Keratinocyte (primary cell): ENCODE results near the gene C12orf42. TPM values are rescaled to one million over a fixed set of nuclear protein-coding genes. Genes with fewer than 3 reads are reported as not detected.

Experiments
- DNase-seq: peaks from one replicate; pipeline ENCODE4 v3.0.0-alpha.2; 2011; ENCODE audit warnings: low read depth, missing footprints, low spot score
- FAIRE-seq: peaks from 2 replicates; lab custom pipeline; 2011; peaks lifted over from hg19 to GRCh38; lab: Jason Lieb, UNC
- H2AFZ ChIP-seq: 2 replicates; pipeline ENCODE4 v1.6.0; 2012; ENCODE audit warnings: low read length, control low read depth, inconsistent platforms; ENCODE audit not compliant: control insufficient read depth
- H3K27ac ChIP-seq: 2 replicates; pipeline ENCODE4 v1.5.1; 2011; ENCODE audit warnings: low read length; ENCODE audit not compliant: control insufficient read depth, insufficient read depth
- H3K27me3 ChIP-seq: 3 replicates; pipeline ENCODE4 v1.6.0; 2011; ENCODE audit warnings: low read length; ENCODE audit not compliant: control insufficient read depth, insufficient read depth; ENCODE audit errors: extremely low read depth
- H3K36me3 ChIP-seq, 2 experiments: 2 replicates in 1 of 2; 3 replicates in 1 of 2; pipeline ENCODE4 v1.5.1; 2011; ENCODE audit warnings: low read length in 2 of 2, mild to moderate bottlenecking in 1 of 2; ENCODE audit not compliant: control insufficient read depth in 2 of 2, insufficient read depth in 2 of 2; ENCODE audit errors: extremely low read depth in 1 of 2
- H3K4me1 ChIP-seq: 3 replicates; pipeline ENCODE4 v1.5.1; 2011; ENCODE audit warnings: low read length; ENCODE audit not compliant: control insufficient read depth, insufficient read depth; ENCODE audit errors: extremely low read depth
- H3K4me2 ChIP-seq: 3 replicates; pipeline ENCODE4 v1.6.0; 2011; ENCODE audit warnings: low read depth, low read length; ENCODE audit not compliant: control insufficient read depth, insufficient read depth; ENCODE audit errors: extremely low read depth
- H3K4me3 ChIP-seq, 3 experiments: fragments of 200-600 bp in 1 of 3; sonication (generic) in 1 of 3; 2 replicates in 2 of 3; 3 replicates in 1 of 3; pipeline ENCODE4 v1.5.1; 2011 to 2016; ENCODE audit warnings: low read length in 3 of 3, mild to moderate bottlenecking in 3 of 3, control low read depth in 2 of 3, inconsistent platforms in 1 of 3, low read depth in 1 of 3, mixed read lengths in 1 of 3, mixed run types in 1 of 3, moderate library complexity in 1 of 3; ENCODE audit not compliant: control insufficient read depth in 2 of 3, insufficient read depth in 2 of 3; ENCODE audit errors: extremely low read depth in 1 of 3
- H3K79me2 ChIP-seq: 2 replicates; pipeline ENCODE4 v1.6.0; 2012; ENCODE audit warnings: low read length; ENCODE audit not compliant: control insufficient read depth, insufficient read depth
- H3K9ac ChIP-seq: 3 replicates; pipeline ENCODE4 v1.6.0; 2011; ENCODE audit warnings: low read length; ENCODE audit not compliant: control insufficient read depth, insufficient read depth; ENCODE audit errors: extremely low read depth
- H3K9me1 ChIP-seq: 3 replicates; pipeline ENCODE4 v1.6.0; 2011; ENCODE audit warnings: low read length; ENCODE audit not compliant: control insufficient read depth, insufficient read depth; ENCODE audit errors: extremely low read depth
- H3K9me3 ChIP-seq: 2 replicates; pipeline ENCODE4 v1.5.1; 2012; ENCODE audit warnings: low read depth, low read length; ENCODE audit not compliant: control insufficient read depth
- H4K20me1 ChIP-seq: 3 replicates; pipeline ENCODE4 v1.6.0; 2011; ENCODE audit warnings: low read length; ENCODE audit not compliant: control insufficient read depth, insufficient read depth; ENCODE audit errors: extremely low read depth
- CTCF ChIP-seq, 3 experiments: IDR thresholded peaks in 1 of 3; conservative IDR thresholded peaks in 1 of 3; optimal IDR thresholded peaks in 1 of 3; 2 replicates in 2 of 3; 3 replicates in 1 of 3; pipeline versions ENCODE3 to v1.5.1; 2011; ENCODE audit warnings: low read length in 3 of 3, mild to moderate bottlenecking in 3 of 3, moderate library complexity in 2 of 3, control low read depth in 1 of 3, inconsistent platforms in 1 of 3; ENCODE audit not compliant: insufficient read depth in 2 of 3; ENCODE audit errors: extremely low read depth in 1 of 3
- EZH2 ChIP-seq: IDR thresholded peaks from one replicate; pipeline ENCODE4 v1.6.1; 2012; ENCODE audit warnings: inconsistent platforms, mild to moderate bottlenecking, low read length, moderate library complexity
- dilution Hi-C: fragments of 300-500 bp; cut with MboI; formaldehyde crosslinking; loops from one replicate; pipeline ENCODE4 v1.7.0; 2020; ENCODE audit warnings: low sequenced_read_pairs; ENCODE audit not compliant: extremely low pct_ligation_motif_present
- polyA plus RNA-seq, 5 experiments: library from polyadenylated mRNA; depleted of rRNA in 3 of 5; stranded (reverse) in 3 of 5; stranded (forward) in 1 of 5; unstranded in 1 of 5; fragments of >200 nt; gene quantifications; 1 replicate in 1 of 5; 2 replicates in 3 of 5; 3 replicates in 1 of 5; pipeline versions ENCODE4 v1.2.1 to v1.2.3, GENCODE V29; 2011 to 2012; ENCODE audit warnings: missing spikeins in 2 of 5, low read depth in 1 of 5, low replicate concordance in 1 of 5

C12orf42 gene
- polyA plus RNA-seq, 1 donor (not counting 4 experiments of a cell fraction or from before 2014, with no cell fraction given), result 0.08 TPM

- Histone ChIP-seq H3K27ac (no peak overlapping the region), H3K9me1 (no peaks in the 10 kb centered on the region), H4K20me1 (no peaks in the 10 kb centered on the region), H3K4me2 (no peak overlapping the region), H3K27me3 (no peaks in the 10 kb centered on the region), H2AFZ (no peak overlapping the region), H3K79me2 (no peaks in the 10 kb centered on the region), H3K4me1 (no peaks in the 10 kb centered on the region), H3K36me3 (no peaks in the 10 kb centered on the region), H3K4me3 (no peak overlapping the region), H3K9ac (no peak overlapping the region), H3K9me3 (no peaks in the 10 kb centered on the region)
- TF ChIP-seq EZH2 (no peak), CTCF (optimal IDR thresholded peaks at IDR 0.05 in 1 of 3, IDR thresholded peaks at IDR 0.05 in 1 of 3, conservative IDR thresholded peaks at IDR 0.05 in 1 of 3; ENCODE audit: extremely low read depth in 1 of 3, insufficient read depth in 2 of 3, low read length in 3 of 3) (no peak)
- DNase-seq (no peak), FAIRE-seq (no peak)
- dilution Hi-C loops, result no loop called here
Observed at GRCh38 chr12:103279444-103279843, 216.3 kb downstream of the C12orf42 start.

DNA sequence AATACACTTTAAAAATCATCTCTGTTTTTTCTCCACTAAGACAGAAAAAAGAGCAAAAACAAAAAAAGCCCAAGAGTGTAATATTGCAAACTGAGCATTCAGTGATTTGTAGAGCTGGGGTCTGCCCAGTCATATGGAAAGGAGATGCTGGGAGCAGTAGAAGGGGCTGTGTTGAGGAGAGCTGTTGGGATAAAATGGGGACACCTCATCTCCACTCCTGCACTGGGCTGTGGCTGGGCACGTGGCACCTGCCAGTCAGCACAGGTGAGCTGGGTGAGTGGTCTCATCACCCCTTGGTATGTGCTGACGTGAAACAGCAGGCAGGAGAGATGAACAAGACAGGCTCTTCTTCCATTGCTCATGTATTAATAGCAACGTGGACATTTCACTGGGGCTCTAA is 217.4 kb downstream of the C12orf42 start:
- no peaks in the 10 kb centered on the region for H3K9me1 ChIP-seq
- no peaks in the 10 kb centered on the region for H3K27me3 ChIP-seq
- TF ChIP-seq EZH2 (no peak), CTCF (optimal IDR thresholded peaks at IDR 0.05 in 1 of 3, IDR thresholded peaks at IDR 0.05 in 1 of 3, conservative IDR thresholded peaks at IDR 0.05 in 1 of 3; ENCODE audit: extremely low read depth in 1 of 3, insufficient read depth in 2 of 3, low read length in 3 of 3) (no peak)
- H3K4me2 ChIP-seq, result no peak overlapping the region
- no peak overlapping the region for H3K9ac ChIP-seq
- no peak overlapping the region for H2AFZ ChIP-seq
- H3K9me3 ChIP-seq, result no peaks in the 10 kb centered on the region
- H3K4me3 ChIP-seq, result no peak overlapping the region
- no peaks in the 10 kb centered on the region for H4K20me1 ChIP-seq
- H3K4me1 ChIP-seq, result no peaks in the 10 kb centered on the region
- no peaks in the 10 kb centered on the region for H3K79me2 ChIP-seq
- no peak for FAIRE-seq
- DNase-seq, result no peak
- H3K27ac ChIP-seq, result no peak overlapping the region
- no peaks in the 10 kb centered on the region for H3K36me3 ChIP-seq
- dilution Hi-C loops, result no loop called here
